HepG2 (cell line): ENCODE measurements around the gene TAAR6. TPM values are rescaled to one million over a fixed set of nuclear protein-coding genes. Genes with fewer than 3 reads are reported as not detected.
"Not testable (repeated sequence)": the region's sequence is repeated elsewhere in the genome, so short reads cannot be mapped to it uniquely, and the experiment has no call there.

ENCODE experiments used
- ATAC-seq: fragments of 200-7000 bp; cut with Tn5 transposase; 3 replicates; pipeline ENCODE4 v1.9.1; 2020; ENCODE audit warnings: mild to moderate bottlenecking, moderate library complexity
- BruUV-seq: library from RNA; stranded (reverse); fragments of 400-500 nt; replicated peaks from 2 replicates; lab custom pipeline; 2021; lab: Mats Ljungman, UMichigan
- CTCF ChIA-PET: fragments of 300-600 bp; formaldehyde crosslinking; extraction: SDS; loops from one replicate; lab custom pipeline; 2021; ENCODE audit warnings: low total read pairs, inconsistent platforms, low intra/inter-chr PET ratio; lab: Yijun Ruan, JAX
- POLR2A ChIA-PET: fragments of 350-600 bp; sonication (Branson Sonifier 250); formaldehyde crosslinking; loops from one replicate; lab custom pipeline; 2020; ENCODE audit warnings: antibody characterized with exemption, inconsistent platforms; lab: Yijun Ruan, JAX
- DNase-seq: peaks from one replicate; pipeline ENCODE4 v3.0.0-alpha.2; 2015; ENCODE audit warnings: low spot score
- FAIRE-seq: peaks from 3 replicates; lab custom pipeline; 2011; peaks lifted over from hg19 to GRCh38; lab: Jason Lieb, UNC
- H2AFZ ChIP-seq: one replicate; pipeline ENCODE4 v1.6.1; 2011; ENCODE audit warnings: low read length, inconsistent platforms
- H3K27ac ChIP-seq: fragments of 300-600 bp; 3 replicates; pipeline ENCODE4 v1.8.0; 2011; ENCODE audit warnings: mixed run types, mild to moderate bottlenecking, mixed read lengths, low read length, inconsistent platforms; ENCODE audit not compliant: insufficient read depth; ENCODE audit errors: extremely low read length
- H3K27me3 ChIP-seq, 2 experiments: fragments of 200-600 bp in 1 of 2; 2 replicates in 1 of 2; 3 replicates in 1 of 2; pipeline versions ENCODE4 v1.6.0 to v1.8.0; 2011; ENCODE audit warnings: low read length in 2 of 2, mild to moderate bottlenecking in 2 of 2, moderate library complexity in 2 of 2, inconsistent platforms in 1 of 2; ENCODE audit not compliant: insufficient read depth in 2 of 2, control insufficient read depth in 1 of 2
- H3K36me3 ChIP-seq, 2 experiments: fragments of 200-600 bp in 1 of 2; replicated peaks in 1 of 2; 2 replicates in 1 of 2; 3 replicates in 1 of 2; pipeline versions ENCODE4 v1.5.1 to v1.8.0; 2011; ENCODE audit warnings: low read length in 2 of 2, inconsistent platforms in 1 of 2; ENCODE audit not compliant: insufficient read depth in 2 of 2, control insufficient read depth in 1 of 2
- H3K4me1 ChIP-seq: 2 replicates; pipeline ENCODE4 v1.5.1; 2012; ENCODE audit warnings: low read length, inconsistent platforms; ENCODE audit not compliant: insufficient read depth
- H3K4me2 ChIP-seq: 2 replicates; pipeline ENCODE4 v1.6.0; 2011; ENCODE audit warnings: low read depth, low read length, inconsistent platforms
- H3K4me3 ChIP-seq, 3 experiments: fragments of 200-600 bp in 1 of 3; sonication (generic), shearing (Covaris generic) in 1 of 3; replicated peaks in 1 of 3; 2 replicates each; pipeline ENCODE4 v1.5.1; 2011 to 2016; ENCODE audit warnings: low read length in 3 of 3, inconsistent platforms in 2 of 3, low read depth in 2 of 3, mild to moderate bottlenecking in 2 of 3, control low read depth in 1 of 3, mixed read lengths in 1 of 3; ENCODE audit not compliant: insufficient read depth in 1 of 3
- H3K79me2 ChIP-seq: one replicate; pipeline ENCODE4 v1.6.1; 2011; ENCODE audit warnings: low read length, inconsistent platforms; ENCODE audit not compliant: insufficient read depth
- H3K9ac ChIP-seq: 2 replicates; pipeline ENCODE4 v1.6.0; 2011; ENCODE audit warnings: mild to moderate bottlenecking, low read depth, low read length, inconsistent platforms; ENCODE audit not compliant: insufficient read depth
- H3K9me3 ChIP-seq: 2 replicates; pipeline ENCODE4 v1.5.1; 2012; ENCODE audit warnings: mild to moderate bottlenecking, low read length
- H4K20me1 ChIP-seq: 2 replicates; pipeline ENCODE4 v1.6.0; 2011; ENCODE audit warnings: inconsistent platforms, mild to moderate bottlenecking, low read length, moderate library complexity; ENCODE audit not compliant: insufficient read depth
- ASH2L ChIP-seq: fragments of 300-600, 200-600 bp; sonication (generic); IDR thresholded peaks from 2 replicates; pipeline ENCODE4 v1.7.0; 2017; ENCODE audit warnings: low read depth, mild to moderate bottlenecking, moderate library complexity, mixed read lengths, low read length; ENCODE audit not compliant: insufficient read length
- FOXA3 ChIP-seq: IDR thresholded peaks from 2 replicates; pipeline ENCODE4 v1.6.1; 2016; ENCODE audit warnings: missing genetic modification reagents, missing compliant biosample characterization
- HHEX ChIP-seq: IDR thresholded peaks from 2 replicates; pipeline ENCODE4 v1.6.1; 2016; ENCODE audit warnings: control low read depth
- HNRNPK ChIP-seq: fragments of 200-400 bp; formaldehyde crosslinking; IDR thresholded peaks from 2 replicates; pipeline ENCODE4 v1.6.1; 2018; ENCODE audit warnings: low read length, low read depth, moderate library complexity, mild to moderate bottlenecking; ENCODE audit not compliant: poor library complexity, severe bottlenecking
- MAZ ChIP-seq, 2 experiments: sonication (generic) in 1 of 2; formaldehyde crosslinking in 1 of 2; IDR thresholded peaks; 2 replicates each; pipeline versions ENCODE4 v1.5.0 to v1.6.1; 2012 to 2020; ENCODE audit warnings: low read depth in 2 of 2, mild to moderate bottlenecking in 2 of 2, borderline replicate concordance in 1 of 2, improper control_type of control experiment in 1 of 2, low read length in 1 of 2, missing genetic modification reagents in 1 of 2, moderate library complexity in 1 of 2
- PCBP1 ChIP-seq: fragments of 200-400 bp; formaldehyde crosslinking; IDR thresholded peaks from 2 replicates; pipeline ENCODE4 v1.6.1; 2017; ENCODE audit warnings: mild to moderate bottlenecking, low read depth, low read length, borderline replicate concordance
- PCBP2 ChIP-seq: fragments of 200-400 bp; formaldehyde crosslinking; optimal IDR thresholded peaks from 2 replicates; pipeline ENCODE3; 2018; ENCODE audit warnings: low read length, low read depth; ENCODE audit not compliant: poor library complexity, severe bottlenecking
- RARA ChIP-seq: IDR thresholded peaks from 2 replicates; pipeline ENCODE4 v1.6.1; 2016; ENCODE audit warnings: missing genetic modification reagents, missing compliant biosample characterization
- ZNF546 ChIP-seq: sonication (generic); formaldehyde crosslinking; conservative IDR thresholded peaks from 2 replicates; pipeline ENCODE4 v1.8.1; 2023; ENCODE audit warnings: mild to moderate bottlenecking, missing genetic modification reagents
- WGBS: methylation state at CpG from one replicate; pipeline ENCODE4 v1.1.6; 2017; ENCODE audit warnings: low lambda C conversion rate; 5-methylcytosine and 5-hydroxymethylcytosine counted together
- in situ Hi-C: cut with HindIII; loops from 2 replicates; pipeline ENCODE4 v1.10.0; 2017; ENCODE audit warnings: low pct_unique_long_range_greater_than_20kb; ENCODE audit not compliant: extremely low pct_ligation_motif_present
- intact Hi-C: fragments of 100-400 bp; cut with micrococcal nuclease; formaldehyde crosslinking; loops from one replicate; pipeline ENCODE4 v1.10.0; 2022; ENCODE audit not compliant: unreplicated experiment
- polyA plus RNA-seq, 8 experiments: library from polyadenylated mRNA; depleted of rRNA in 3 of 8; stranded (reverse) in 7 of 8; unstranded in 1 of 8; fragments of >200 nt; fragmentation: Illumina TruSeq in 4 of 8; extraction: Trizol in 4 of 8; gene quantifications; 2 replicates each; pipeline versions ENCODE4 v1.2.1 to v1.2.3, GENCODE V29; 2011 to 2016; ENCODE audit warnings: low read depth in 4 of 8, missing spikeins in 1 of 8, mixed read lengths in 1 of 8; ENCODE audit not compliant: insufficient read depth in 1 of 8
- total RNA-seq, 5 experiments: library from RNA; depleted of rRNA; stranded (reverse); fragments of >200 nt; fragmentation: Illumina TruSeq; extraction: Trizol; gene quantifications; 2 replicates each; pipeline ENCODE4 v1.2.3, GENCODE V29; 2016; ENCODE audit warnings: low read depth in 1 of 5

TAAR6 gene
- total and polyA plus RNA-seq, 2 of the 13 experiments (the other 11 are each of a cell fraction or from before 2014, with no cell fraction given): not detected

DNA sequence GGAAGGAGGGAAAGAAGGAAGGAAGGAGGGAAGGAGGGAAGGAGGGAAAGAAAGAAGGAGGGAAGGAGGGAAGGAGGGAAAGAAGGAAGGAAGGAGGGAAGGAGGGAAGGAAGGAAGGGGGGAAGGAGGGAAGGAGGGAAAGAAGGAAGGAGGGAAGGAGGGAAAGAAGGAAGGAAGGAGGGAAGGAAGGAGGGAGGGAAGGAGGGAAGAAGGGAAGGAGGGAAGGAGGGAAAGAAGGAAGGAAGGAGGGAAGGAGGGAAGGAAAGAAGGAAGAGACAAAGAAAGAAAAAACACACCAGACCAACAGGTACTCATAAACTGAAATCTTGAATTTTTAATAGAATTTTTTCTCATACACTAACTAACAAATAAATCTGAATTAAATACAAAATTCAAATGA, 30.8 kb downstream of the TAAR6 start:
- H3K79me2 ChIP-seq, H3K4me3 ChIP-seq, CTCF ChIA-PET, DNase-seq, ATAC-seq, H3K27me3 ChIP-seq, H3K9me3 ChIP-seq, H3K27ac ChIP-seq, H3K9ac ChIP-seq, H3K4me2 ChIP-seq, H3K4me1 ChIP-seq, POLR2A ChIA-PET, H4K20me1 ChIP-seq: not testable (repeated sequence)
- TF ChIP-seq PCBP2: peak; percentile 87
- peak; percentile 94; the same call in 1 of the 2 replicates for TF ChIP-seq PCBP1
- TF ChIP-seq HNRNPK: peak; percentile 58
- TF ChIP-seq, all 625 proteins: peak for 3; not testable (repeated sequence) for 622
- intact Hi-C loops, BruUV-seq, H3K36me3 ChIP-seq, in situ Hi-C loops, H2AFZ ChIP-seq, FAIRE-seq: not testable (repeated sequence)

DNA sequence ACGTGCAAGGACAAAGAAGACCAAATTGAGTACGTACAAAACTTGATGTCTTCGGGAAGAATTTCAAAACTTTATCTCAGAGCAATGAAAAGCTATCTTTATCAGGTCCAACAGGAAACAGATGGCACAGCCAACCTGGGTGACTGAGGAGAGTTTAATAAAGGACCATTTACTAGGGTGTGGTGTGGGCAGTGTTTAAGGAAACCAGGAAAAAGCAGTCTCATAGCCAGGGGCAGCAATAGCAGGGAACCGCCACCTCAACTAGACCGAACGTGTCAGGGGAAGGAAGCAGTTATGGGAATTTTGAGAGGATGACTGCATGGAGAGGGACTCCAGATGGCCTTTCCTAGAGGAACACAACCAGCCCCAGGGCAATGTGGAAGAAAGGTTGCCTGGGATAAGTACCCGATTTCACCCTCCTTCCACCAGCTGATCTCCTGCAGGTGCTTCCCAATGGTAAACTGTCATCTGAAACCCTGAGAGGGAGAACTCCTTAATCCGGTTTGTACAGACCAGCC, 34.6 kb downstream of the TAAR6 start:
- H3K27me3 ChIP-seq: no peaks in the 10 kb centered on the region
- WGBS: 65% methylated on average over 8 of the region's 8 CpGs
- FAIRE-seq (no peak), DNase-seq (no peak), ATAC-seq (no peak)
- no peaks in the 10 kb centered on the region for H4K20me1 ChIP-seq
- no peaks in the 10 kb centered on the region for H3K36me3 ChIP-seq
- no peak overlapping the region for H3K27ac ChIP-seq
- POLR2A ChIA-PET: no interaction called here
- no peak overlapping the region for H3K4me2 ChIP-seq
- no TSS peak for BruUV-seq
- no peak overlapping the region for H3K4me3 ChIP-seq
- H3K9me3 ChIP-seq: no peaks in the 10 kb centered on the region
- intact Hi-C loops: no loop called here
- no peaks in the 10 kb centered on the region for H3K79me2 ChIP-seq
- CTCF ChIA-PET: no interaction called here
- H3K4me1 ChIP-seq: peaks cover 8% of the 10 kb centered on the region
- H3K9ac ChIP-seq: no peak overlapping the region
- in situ Hi-C loops: no loop called here
- TF ChIP-seq ZNF546 (CRISPR knock-in tag) (no peak), ASH2L (no peak), RARA (no peak), MAZ (IDR thresholded peaks at IDR 0.05; ENCODE audit: borderline replicate concordance, low read depth, low read length) (no peak), MAZ (CRISPR knock-in tag; IDR thresholded peaks at IDR 0.05; ENCODE audit: low read depth) (no peak), FOXA3 (CRISPR knock-in tag) (no peak), HHEX (no peak)
- TF ChIP-seq, all 625 proteins: peak for 0
- H2AFZ ChIP-seq: no peak overlapping the region
